Measurements from ENCODE around the gene LIMA1.
A peak's percentile ranks its signal among the peaks of the same experiment; 100 is the strongest.
"Not testable (repeated sequence)": the region's sequence is repeated elsewhere in the genome, so short reads cannot be mapped to it uniquely, and the experiment has no call there.

Gene LIMA1

DNA sequence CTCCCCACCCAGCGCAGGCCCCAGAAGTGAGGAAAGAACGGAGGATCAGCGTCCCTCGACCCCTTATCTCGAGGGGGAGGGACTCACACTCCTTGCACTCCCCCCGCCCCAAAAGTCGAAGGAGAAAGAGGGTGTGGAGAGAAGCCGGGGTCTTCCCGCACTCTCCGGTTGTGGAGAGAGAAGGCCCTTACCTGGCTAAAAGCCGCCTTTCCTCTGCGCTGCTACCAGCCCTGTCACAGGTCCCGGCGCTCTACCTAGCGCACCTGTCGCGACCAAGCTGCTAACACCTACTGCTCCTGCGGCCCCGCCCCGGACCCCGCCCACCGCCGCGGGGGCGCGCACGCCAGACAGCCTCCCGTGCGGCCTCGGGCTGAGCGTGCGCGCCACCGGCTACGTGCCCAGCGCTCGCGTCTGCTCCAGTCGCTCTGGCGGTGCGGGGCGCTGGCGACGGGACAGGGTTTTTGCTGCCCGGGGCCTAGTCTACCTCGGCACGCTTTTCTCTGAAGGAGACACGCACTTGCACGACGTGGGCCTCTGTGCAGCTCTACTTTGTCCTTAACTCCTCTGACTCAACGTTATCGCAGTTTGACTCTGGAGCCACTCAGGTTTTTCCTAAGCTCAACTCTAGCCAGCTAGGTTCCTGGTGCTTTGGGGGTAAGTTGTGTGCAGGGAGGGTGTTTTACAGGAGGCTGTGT is at the start of gene LIMA1:
Gene LIMA1 (minus strand): TSS at position 292 of the 695 bp plus-strand sequence. CDS start 34,769 bp downstream, outside the sequence.
- peak; percentile 87 to 89 for DNase-seq

DNA sequence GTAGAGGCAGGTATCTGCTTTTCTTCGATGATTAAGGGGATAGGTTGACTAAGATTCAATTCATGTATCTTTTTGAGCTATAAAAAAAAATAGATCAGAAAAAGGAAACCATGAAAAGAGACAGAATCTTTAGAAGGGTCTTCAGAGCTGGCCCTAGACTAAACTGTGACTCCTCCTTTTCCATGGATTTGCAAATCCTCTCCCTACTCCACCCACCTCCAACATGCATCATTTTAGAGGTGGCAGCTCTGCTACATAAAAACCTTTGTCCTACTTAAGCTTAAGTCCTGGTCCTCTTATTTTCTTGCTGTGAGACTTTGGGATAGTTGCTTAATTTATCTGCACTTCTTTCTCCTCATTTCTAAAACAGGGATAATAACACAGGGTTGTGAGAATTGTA is 48.4 kb upstream of the LIMA1 start:
- DNase-seq: no peak

DNA sequence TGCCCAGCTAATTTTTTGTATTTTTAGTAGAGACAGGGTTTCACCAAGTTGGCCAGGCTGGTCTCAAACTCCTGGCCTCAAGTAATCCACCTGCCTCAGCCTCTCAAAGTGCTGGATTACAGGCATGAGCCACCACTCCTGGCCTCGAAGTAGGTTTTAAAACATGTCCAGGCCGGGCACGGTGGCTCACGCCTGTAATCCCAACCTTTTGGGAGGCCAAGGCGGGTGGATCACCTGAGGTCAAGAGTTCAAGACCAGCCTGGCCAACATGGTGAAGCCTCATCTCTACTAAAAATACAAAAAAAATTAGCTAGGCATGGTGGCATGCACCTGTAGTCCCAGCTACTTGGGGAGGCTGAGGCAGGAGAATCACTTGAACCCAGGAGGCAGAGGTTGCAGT is 45.3 kb upstream of the LIMA1 start:
- not testable (repeated sequence) for DNase-seq

DNA sequence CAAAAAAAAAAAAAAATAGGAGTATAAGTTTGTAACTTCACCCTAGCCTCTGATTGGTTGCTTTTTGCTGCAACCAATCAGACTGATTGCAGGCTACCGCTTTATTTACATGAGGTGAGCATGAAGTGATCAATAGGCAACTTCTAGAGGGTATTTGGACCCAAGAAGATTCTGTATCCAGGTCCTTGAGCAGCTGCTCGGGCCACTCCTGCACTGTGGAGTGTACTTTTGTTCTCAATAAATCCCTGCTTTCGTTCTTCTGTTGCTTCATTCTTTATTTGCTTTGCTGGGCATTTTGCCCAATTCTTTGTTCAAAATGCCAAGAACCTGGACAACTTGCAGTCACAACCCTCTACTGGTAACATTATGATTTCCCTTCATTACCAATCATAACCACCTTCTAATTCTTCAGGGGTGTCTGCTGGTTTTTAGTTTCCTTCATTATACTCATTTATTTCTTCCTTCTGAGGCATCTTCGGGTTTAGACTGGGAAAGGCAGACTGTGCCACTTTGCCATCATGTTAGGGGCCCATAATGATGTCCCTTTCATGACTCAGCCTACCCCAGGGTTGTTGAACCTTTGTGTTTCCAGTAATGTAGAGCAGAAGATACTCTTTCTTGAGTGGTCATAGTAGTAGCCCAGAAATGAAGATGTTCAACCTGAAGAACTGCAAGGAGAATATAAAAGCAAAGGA is 43.4 kb upstream of the LIMA1 start:
- no peak for DNase-seq

DNA sequence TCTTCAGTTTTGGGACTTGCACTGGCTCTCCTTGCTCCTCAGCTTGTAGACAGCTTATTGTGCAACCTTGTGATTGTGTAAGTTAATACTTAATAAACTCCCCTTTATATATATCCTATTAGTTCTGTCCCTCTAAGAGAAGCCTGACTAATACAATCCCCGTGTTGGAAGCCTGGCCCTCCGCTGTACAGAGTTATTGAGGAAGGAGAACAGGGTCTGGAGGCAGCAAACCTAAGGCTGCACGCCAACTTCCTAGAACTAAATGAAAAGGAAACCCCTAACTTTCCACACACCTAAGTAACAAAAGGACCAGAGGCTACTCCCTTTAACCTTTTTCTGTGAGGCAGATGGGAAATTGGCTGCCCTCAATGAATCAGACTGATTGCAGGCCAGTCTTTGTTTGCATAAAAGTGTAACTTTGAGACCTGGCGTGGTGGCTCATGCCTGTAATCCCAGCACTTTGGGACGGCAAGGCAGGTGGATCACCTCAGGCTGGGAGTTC is 42.6 kb upstream of the LIMA1 start:
- DNase-seq: no peak

DNA sequence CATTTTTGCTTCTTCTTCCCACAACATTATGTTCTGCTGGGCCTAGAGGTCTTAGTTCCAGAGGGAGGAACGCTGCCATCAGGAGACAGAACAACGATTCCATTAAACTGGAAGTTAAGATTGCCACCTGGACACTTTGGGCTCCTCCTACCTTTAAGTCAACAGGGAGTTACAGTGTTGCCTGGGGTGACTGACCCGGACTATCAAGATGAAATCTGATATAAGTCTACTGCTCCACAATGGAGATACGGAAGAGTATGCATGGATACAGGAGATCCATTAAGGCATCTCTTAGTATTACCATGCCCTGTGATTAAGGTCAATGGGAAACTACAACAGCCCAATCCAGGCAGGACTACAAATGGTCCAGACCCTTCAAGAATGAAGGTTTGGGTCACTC is 41.5 kb upstream of the LIMA1 start:
- DNase-seq: not testable (repeated sequence)

DNA sequence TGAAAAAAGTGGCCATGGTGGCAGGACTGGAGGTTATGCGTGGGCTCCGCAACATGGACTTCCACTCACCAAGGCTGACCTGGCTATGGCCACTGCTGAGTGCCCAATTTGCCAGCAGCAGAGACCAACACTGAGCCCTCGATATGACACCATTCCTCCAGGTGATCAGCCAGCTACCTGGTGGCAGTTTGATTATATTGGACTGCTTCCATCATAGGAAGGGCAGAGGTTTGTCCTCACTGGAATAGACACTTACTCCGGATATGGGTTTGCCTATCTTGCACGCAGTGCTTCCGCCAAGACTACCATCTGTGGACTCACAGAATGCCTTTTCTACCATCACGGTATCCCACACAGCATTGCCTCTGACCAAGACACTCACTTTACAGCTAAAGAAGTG is 40.8 kb upstream of the LIMA1 start:
- not testable (repeated sequence) for DNase-seq

DNA sequence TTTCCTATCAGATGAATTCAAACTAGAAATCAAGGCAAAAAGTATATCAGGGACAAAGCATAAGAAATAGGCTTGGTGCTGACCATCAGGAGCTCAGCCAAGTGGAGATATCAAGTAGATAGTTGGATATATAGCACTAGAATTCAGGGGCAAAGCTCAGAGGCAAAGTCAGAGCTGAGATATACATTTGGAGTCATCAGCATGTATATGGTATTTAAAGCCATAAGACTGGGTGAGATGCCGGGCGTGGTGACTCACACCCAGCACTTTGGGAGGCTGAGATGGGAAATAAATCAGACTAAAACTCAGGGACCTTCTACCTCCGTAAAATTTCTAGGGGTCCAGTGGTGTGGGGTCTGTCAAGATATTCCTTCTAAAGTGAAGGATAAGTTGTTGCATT is 38.9 kb upstream of the LIMA1 start:
- no peak for DNase-seq

DNA sequence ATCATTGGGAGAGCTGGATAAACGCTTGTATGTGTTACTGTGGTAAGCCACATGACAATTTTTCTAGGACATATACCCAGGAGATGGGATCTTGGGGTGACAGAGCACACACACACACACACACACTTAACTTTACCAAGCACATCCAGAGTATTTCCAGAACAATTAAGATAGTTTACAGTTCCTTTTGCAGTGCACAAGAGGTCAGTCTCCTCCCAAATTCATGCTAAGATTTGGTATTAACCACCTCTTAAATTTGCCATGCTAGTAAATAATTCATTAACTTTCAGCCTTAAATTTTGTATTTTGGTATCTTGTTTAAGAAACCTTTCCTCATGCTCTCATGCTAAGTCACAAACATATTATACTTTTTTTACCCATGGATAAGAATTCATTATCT is 33.9 kb upstream of the LIMA1 start:
- no peak for DNase-seq

DNA sequence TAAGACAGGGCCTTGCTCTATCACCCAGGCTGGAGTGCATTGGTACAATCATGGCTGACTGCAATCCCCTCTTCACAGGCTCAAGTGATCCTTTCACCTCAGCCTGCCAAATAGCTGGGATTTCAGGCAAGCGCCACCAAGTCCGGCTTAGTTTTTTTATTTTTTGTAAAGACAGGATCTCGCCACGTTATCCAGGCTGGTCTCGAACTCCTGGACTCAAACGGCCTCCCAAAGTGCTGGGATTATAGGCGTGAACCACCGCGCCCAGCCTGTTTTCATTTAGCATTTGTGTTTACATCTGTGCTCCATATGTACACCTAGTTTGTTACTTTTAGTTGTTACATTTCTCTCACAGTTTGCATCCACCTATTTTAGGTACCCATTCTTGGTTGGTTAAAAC is 32.5 kb upstream of the LIMA1 start:
- DNase-seq: no peak

DNA sequence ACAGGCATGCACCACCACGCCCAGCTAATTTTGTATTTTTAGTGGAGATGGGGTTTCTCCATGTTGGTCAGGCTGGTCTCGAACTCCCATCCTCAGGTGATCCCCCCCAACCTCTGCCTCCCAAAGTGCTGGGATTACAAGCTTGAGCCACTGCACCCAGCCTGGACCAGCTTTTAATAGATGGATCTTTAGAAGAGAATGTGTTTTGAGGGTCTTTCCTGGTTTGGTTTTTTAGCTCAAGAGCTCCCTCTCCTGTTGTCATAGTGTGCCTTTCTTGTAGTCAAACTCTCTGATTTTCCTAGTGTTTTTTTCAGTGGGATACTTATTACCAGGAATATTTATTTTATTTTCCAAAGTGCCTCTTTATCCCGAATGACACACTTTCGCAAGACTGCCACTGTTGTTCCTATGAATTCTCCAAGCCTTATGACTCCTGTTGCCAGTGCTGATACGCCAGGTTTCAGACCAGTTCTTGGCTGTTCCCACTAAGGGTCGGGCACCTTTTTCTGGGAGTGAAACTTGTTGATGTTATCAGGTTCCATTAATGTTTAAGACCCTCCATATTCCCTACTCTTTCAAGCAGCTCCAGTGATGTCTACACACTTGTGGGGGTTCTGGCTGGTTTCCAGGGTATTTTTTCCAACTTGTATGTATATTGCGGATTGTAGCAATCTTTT is 31.5 kb upstream of the LIMA1 start:
- no peak for DNase-seq

DNA sequence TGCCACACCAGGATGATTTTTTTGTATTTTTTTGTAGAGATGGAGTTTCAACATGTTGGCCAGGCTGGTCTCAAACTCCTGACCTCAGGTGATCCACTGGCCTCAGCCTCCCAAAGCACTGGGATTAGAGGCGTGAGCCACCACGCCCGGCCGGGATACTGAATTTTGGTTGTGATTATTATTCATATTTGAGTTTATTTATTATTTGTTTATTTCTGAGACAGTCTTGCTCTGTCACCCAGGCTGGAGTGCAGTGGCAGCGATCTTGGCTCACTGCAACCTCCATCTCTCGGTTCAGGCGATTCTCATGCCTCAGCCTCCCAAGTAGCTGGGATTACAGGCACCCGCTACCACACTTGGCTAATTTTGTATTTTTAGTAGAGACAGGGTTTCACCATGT is 30.7 kb upstream of the LIMA1 start:
- not testable (repeated sequence) for DNase-seq

DNA sequence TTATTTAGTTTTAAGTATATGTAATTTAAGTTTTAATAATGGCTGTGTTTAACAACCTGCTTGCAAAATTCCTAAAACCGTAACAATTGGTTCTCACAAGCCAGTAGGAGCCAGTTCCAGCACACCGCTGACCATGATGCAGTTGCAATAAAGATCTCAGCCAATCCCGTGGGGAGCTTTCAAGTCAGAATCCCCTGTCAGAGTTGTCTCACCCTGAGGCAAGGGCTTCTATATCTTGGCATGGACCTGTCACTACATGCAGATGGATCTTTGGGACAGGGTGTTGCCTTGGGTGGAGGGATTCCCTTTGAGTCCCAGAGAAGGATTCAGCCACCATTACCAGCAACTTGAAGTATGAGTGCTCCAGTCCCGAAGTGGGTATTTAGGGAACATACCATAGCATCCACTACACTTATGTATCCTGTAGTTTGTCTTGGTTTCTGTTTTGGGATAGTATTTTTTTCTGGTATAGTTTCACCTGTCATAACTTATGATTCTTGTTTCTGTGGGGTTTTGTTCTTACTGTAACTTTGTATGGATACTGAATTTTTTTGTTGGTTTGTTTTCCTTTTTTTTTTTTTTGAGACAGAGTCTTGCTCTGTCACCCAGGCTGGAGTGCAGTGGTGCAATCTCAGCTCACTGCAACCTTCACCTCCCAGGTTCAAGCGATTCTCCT is 30.1 kb upstream of the LIMA1 start:
- no peak for DNase-seq

DNA sequence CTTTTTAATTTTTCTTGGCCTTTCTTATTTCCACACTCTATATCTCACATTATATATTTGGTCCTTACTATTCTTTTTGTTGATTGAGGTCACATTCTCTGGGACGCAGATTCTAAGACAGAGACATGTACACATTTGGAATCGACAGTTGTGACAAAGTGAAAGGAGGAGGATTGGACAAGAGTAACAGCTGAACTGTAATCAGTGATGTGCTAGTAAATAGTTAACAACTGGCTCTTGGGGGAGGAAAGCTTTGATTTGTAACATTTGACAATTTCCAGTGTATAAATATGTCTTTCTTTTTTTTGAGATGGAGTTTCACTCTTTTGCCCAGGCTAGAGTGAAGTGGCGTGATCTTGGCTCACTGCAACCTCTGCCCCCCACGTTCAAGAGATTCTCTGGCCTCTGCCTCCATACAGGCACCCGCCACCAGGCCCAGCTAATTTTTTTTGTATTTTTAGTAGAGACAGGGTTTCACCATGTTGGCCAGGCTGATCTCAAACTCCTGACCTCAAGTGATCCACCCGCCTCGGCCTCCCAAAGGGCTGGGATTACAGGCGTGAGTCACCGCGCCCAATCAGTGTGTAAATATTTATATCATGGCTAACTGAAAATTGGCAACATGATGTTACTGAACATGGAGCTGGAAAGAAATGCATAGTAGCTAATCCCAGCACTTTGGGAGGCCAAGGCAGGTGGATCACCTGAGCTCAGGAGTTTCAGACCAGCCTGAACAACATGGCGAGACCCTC is 28.7 kb upstream of the LIMA1 start:
- DNase-seq: not testable (repeated sequence)

DNA sequence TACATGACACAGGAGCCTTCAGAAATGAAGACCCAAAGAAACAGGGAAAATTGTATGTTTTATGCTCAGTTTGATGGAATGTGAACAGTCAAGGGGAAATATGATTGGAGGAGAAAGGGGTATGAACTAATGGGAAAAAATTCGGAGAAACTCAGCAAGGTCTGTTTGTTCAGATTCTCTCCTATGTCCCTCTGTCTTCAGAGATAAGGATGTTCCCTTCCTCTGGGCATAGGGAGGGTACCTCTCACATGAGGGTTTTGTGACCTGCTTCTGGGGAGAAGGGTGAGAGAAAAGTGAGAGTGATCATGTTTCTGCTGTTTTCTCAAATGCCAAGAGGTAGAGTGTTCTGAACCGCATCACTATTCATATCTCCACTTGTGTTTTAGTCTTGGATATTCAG is 26.6 kb upstream of the LIMA1 start:
- DNase-seq: no peak

DNA sequence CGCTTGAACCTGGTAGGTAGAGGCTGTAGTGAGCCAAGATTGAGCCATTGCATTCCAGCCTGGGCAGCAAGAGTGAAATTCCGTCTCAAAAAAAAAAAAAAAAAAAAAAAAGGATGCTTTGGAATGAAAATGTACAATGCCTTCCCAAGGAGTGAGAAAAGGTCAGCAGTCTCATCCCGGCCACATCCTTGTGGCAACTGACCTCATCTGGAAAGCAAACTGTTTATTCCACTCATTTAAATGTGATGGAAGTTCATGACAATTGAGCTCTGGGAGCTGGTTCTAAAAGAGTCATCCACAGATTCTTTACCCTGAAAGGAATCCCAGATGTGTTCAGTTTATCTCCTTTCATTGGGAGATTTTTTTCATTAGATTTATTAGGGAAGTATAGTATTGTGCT is 19.4 kb upstream of the LIMA1 start:
- DNase-seq: no peak

DNA sequence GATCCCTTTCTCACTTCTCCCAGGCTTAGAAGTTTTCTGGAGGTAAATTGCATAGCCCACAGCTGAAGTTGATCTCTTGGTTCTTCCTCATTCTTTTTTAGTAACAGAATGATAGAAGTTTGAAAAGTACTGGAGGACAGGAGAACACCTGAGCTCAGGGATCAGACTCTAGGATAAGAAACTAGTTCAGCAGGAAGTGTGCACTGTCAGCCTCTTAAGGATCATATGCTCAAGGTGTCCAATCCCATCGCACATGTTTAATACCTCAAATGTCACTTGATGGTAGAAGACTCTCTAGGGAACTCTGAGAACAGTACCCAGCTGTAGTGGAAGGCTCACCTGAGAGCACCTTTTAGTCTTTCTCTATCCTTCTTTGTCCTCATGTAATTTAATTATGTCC is 14.7 kb upstream of the LIMA1 start:
- DNase-seq: no peak

DNA sequence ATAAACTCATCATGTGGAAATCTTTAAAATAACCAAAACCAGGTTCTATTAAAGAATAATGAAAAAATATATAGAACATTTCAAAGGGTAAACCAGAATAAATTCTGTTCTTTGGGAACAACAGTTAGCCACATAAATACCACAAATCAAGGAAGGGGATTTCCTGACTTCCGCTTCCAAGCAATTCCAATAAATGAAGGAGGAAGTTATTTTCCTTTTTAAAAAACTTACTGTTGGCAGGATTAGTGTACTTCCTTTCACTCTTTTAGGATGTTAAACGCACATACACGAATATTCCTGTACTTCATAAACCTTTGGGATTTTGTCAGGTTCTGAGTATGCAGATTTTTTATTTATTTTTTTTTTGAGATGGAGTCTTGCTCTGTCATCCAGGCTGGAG is 13.7 kb upstream of the LIMA1 start:
- no peak for DNase-seq

DNA sequence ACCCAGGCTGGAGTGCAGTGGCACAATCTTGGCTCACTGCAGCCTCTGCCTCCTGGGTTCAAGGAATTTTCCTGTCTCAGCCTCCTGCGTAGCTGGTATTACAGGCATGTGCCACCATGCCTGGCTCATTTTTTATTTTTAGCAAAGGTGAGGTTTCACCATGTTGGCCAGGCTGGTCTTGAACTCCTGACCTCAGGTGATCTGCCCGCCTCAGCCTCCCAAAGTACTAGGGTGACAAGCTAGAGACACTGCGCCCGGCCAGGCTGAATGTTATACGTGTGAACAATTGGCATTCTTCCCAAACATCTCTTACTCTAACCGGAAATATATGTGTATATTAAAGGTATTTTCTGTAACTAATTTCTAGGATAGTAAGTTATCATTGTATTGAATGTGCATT is 13.2 kb upstream of the LIMA1 start:
- no peak for DNase-seq

DNA sequence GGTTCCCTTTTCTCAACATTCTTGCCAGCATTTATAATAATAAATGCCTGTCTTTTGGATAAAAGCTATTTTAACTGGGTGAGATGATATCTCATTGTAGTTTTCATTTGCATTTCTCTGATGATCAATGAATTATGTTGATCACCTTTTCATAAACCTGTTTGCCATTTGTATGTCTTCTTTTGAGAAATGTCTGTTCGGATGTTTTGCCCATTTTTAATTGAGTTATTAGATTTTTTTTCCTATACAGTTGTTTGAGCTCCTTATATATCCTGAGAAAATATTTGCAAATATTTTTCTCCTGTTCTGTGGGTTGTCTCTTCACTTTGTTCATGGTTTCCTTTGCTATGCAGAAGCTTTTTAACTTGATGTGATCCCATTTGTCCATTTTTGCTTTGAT is 8.1 kb upstream of the LIMA1 start:
- no peak for DNase-seq

DNA sequence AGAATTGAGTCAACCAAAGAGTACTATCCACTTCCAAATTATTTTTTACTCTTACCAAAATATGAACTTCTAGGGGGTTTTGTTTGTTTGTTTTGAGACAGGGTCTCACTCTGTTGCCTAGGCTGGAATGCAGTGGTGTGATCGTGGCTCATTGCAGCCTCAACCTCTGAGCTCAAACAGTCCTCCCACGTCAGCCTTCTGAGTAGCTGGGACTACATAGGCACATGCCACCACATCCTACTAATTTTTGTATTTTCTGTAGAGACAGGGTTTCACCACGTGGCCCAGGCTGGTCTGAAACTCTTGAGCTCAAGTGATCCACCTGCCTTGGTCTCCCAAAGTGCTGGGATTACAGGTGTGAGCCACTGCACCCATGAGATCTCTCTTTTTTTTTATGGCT is 7.4 kb upstream of the LIMA1 start:
- DNase-seq: not testable (repeated sequence)

DNA sequence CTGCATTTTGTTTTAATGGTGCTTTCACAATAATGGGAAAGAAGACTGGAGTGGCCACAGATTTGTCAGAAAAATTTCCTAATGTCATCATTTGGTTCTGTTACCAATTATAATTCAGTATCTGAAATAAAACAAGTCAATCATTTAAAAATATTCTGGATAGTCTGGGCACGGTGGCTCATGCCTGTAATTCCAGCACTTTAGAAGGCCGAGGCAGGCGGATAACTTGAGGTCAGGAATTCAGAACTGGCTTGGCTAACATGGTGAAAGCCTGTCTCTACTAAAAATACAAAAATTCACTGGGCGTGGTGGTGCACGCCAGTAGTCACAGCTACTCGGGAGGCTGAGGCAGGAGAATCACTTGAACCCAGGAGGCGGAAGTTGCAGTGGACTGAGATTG is 4.0 kb upstream of the LIMA1 start:
- DNase-seq: no peak

DNA sequence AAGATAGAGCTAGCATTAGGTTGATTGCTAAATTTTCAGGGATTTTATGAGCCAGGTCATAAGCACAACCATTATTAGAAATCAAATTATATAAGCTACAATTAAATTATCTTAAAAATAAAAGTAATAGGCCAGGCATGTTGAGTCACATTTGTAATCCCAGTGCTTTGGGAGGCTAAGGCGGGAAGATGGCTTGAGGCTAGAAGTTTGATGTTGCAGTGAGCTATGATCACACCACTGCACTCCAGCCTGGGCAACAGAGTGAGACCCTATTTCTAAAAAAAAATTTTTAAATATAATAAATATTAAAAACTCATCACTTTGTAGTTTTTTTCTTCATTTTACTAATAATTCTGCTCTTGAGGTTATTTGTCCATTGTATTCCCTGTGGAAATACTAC is 1.9 kb upstream of the LIMA1 start:
- DNase-seq: no peak
